Spleen (tissue), 11 donors: ENCODE measurements around the gene LRRC34. TPM values are rescaled to one million over a fixed set of nuclear protein-coding genes. Genes with fewer than 3 reads are reported as not detected.
A peak's percentile ranks its signal among the peaks of the same experiment; 100 is the strongest.

Experiments
- DNase-seq: peaks from one replicate; pipeline ENCODE4 v3.0.0-alpha.2; 2020
- H3K27ac ChIP-seq, 8 donors: fragments of 200-600 bp; sonication (generic) in 7 of 8; 1 replicate in 4 of 8; 2 replicates in 4 of 8; pipeline versions ENCODE4 v1.5.0 to v1.8.0; 2016 to 2021; ENCODE audit warnings: inconsistent platforms in 4 of 8, mild to moderate bottlenecking in 4 of 8, moderate library complexity in 1 of 8
- H3K27me3 ChIP-seq, 7 donors: fragments of 200-600 bp; sonication (generic) in 6 of 7; replicated peaks in 1 of 7; 1 replicate in 4 of 7; 2 replicates in 3 of 7; pipeline versions ENCODE4 v1.5.0 to v1.8.0; 2016 to 2021; ENCODE audit warnings: inconsistent platforms in 3 of 7, mild to moderate bottlenecking in 1 of 7
- H3K36me3 ChIP-seq, 6 donors: fragments of 200-600 bp; sonication (generic) in 5 of 6; 1 replicate in 4 of 6; 2 replicates in 2 of 6; pipeline versions ENCODE4 v1.5.0 to v1.8.0; 2016 to 2021; ENCODE audit warnings: inconsistent platforms in 2 of 6
- H3K4me1 ChIP-seq, 6 donors: fragments of 200-600 bp; sonication (generic) in 5 of 6; 1 replicate in 3 of 6; 2 replicates in 3 of 6; pipeline versions ENCODE4 v1.5.0 to v1.8.0; 2016 to 2021; ENCODE audit warnings: inconsistent platforms in 3 of 6
- H3K4me3 ChIP-seq, 8 donors: fragments of 200-600 bp; sonication (generic) in 7 of 8; 1 replicate in 4 of 8; 2 replicates in 4 of 8; pipeline versions ENCODE4 v1.5.0 to v1.8.0; 2016 to 2021; ENCODE audit warnings: inconsistent platforms in 4 of 8, mild to moderate bottlenecking in 4 of 8, moderate library complexity in 2 of 8
- H3K9me3 ChIP-seq, 8 donors: fragments of 200-600 bp; sonication (generic) in 7 of 8; 1 replicate in 4 of 8; 2 replicates in 4 of 8; pipeline versions ENCODE4 v1.5.0 to v1.8.0; 2016 to 2021; ENCODE audit warnings: inconsistent platforms in 4 of 8
- POLR2A ChIP-seq, 3 donors: fragments of 450-650 bp; IDR thresholded peaks; one replicate each; pipeline ENCODE4 v1.5.1; 2017; ENCODE audit warnings: antibody characterized with exemption in 3 of 3, mild to moderate bottlenecking in 1 of 3
- POLR2AphosphoS5 ChIP-seq, 3 donors: sonication (generic); formaldehyde crosslinking; IDR thresholded peaks; one replicate each; pipeline ENCODE4 v1.5.1; 2017; ENCODE audit warnings: antibody characterized with exemption in 3 of 3
- WGBS, 5 donors: extraction: QIAGEN DNeasy Blood & Tissue Kit in 3 of 5; methylation state at CpG; one replicate each; pipeline versions ENCODE4 v1.1.5 to v1.1.7; 2013 to 2018; 5-methylcytosine and 5-hydroxymethylcytosine counted together
- intact Hi-C: fragments of 100-400 bp; cut with DNase I; formaldehyde crosslinking; loops from one replicate; pipeline ENCODE4 v1.15.0; 2023; ENCODE audit warnings: low total_unique reads
- polyA plus RNA-seq, 3 donors: library from polyadenylated mRNA; stranded (reverse); fragments of 200-250 nt; gene quantifications; one replicate each; pipeline ENCODE4 v1.2.1, GENCODE V29; 2013
- total RNA-seq, 7 donors: library from RNA; depleted of rRNA in 3 of 7; stranded (reverse); fragments of >200 nt in 3 of 7; fragmentation: NEBNext Ultra II Directional in 4 of 7; extraction: Animal tissue kit (Norgen Biotek cat#: 25700) in 4 of 7; gene quantifications; one replicate each; pipeline versions ENCODE4 v1.1.0 to v1.2.1, GENCODE V29; 2016 to 2021
- TF ChIP-seq, protein P1 (sequence below), 11 experiments: fragments of 200-600 bp in 7 of 11; fragments of 450-650 bp in 4 of 11; sonication (generic) in 4 of 11; IDR thresholded peaks in 8 of 11; conservative IDR thresholded peaks in 3 of 11; 1 replicate in 7 of 11; 2 replicates in 4 of 11; pipeline versions ENCODE4 v1.4.0 to v1.8.0; 2016 to 2021; ENCODE audit warnings: antibody characterized with exemption in 11 of 11, inconsistent platforms in 4 of 11, mild to moderate bottlenecking in 1 of 11
- donor health status: healthy with polysubstance abuse.
- donor health status: DM: no; HTN: no; CAD: no; lungs with moderate emphysema.
- donor health status: DM: no; HTN: no; CAD: no.
- donor health status: Bipolar disorder and iron deficiency.
- donor health status: healthy.
- donor health status: DM: no; HTN: no; CAD: no.
- donor health status: DM: yes; HTN: yes; CAD: no.

LRRC34 gene
- total and polyA plus RNA-seq, 10 donors: 1.2 to 8.9 (median 4.4) TPM

DNA sequence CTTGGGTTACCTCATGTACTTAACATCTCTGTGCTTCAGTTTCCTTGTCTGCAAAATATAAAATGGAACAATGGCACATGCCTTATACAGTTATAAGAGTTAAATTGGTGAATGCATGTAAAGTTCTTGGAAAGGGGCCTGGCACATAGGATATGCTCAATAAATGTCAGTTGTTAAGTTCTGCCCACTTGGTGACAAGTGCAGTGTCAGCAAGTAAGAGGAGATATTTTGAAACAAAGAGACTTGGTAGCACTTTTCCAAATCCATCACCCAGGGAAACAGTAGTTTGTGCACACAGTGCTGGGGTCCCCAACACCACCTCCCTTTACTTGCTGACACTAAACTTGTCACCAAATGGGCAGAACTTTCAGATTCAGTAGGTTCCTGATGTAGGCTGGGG lies 37.9 kb upstream of the LRRC34 start:
- H3K4me3 ChIP-seq: no peak overlapping the region
- DNase-seq: no peak
- H3K27me3 ChIP-seq: no peaks in the 10 kb centered on the region
- H3K36me3 ChIP-seq: no peaks in the 10 kb centered on the region
- H3K9me3 ChIP-seq: no peaks in the 10 kb centered on the region
- peaks cover 0 to 26% (median 12%) of the 10 kb centered on the region in 6 donors for H3K4me1 ChIP-seq
- no peak overlapping the region for H3K27ac ChIP-seq
- TF ChIP-seq, protein P1, sequence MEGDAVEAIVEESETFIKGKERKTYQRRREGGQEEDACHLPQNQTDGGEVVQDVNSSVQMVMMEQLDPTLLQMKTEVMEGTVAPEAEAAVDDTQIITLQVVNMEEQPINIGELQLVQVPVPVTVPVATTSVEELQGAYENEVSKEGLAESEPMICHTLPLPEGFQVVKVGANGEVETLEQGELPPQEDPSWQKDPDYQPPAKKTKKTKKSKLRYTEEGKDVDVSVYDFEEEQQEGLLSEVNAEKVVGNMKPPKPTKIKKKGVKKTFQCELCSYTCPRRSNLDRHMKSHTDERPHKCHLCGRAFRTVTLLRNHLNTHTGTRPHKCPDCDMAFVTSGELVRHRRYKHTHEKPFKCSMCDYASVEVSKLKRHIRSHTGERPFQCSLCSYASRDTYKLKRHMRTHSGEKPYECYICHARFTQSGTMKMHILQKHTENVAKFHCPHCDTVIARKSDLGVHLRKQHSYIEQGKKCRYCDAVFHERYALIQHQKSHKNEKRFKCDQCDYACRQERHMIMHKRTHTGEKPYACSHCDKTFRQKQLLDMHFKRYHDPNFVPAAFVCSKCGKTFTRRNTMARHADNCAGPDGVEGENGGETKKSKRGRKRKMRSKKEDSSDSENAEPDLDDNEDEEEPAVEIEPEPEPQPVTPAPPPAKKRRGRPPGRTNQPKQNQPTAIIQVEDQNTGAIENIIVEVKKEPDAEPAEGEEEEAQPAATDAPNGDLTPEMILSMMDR (IDR thresholded peaks at IDR 0.05 in 8 of 11, conservative IDR thresholded peaks at IDR 0.05 in 3 of 11): no peak
- TF ChIP-seq POLR2AphosphoS5 (IDR thresholded peaks at IDR 0.05) (no peak), POLR2A (IDR thresholded peaks at IDR 0.05) (no peak)
- intact Hi-C loops: no loop called here

GRCh38 chr3:169848741-169849140 lies 36.0 kb upstream of the LRRC34 start:
- Histone ChIP-seq H3K4me3 (no peak overlapping the region), H3K9me3 (no peaks in the 10 kb centered on the region), H3K27me3 (no peaks in the 10 kb centered on the region), H3K4me1 (peaks cover 0 to 27% (median 12%) of the 10 kb centered on the region in 6 donors), H3K36me3 (no peaks in the 10 kb centered on the region), H3K27ac (no peak overlapping the region)
- no peak for DNase-seq
- intact Hi-C loops: no loop called here
- no peak for TF ChIP-seq POLR2AphosphoS5 (IDR thresholded peaks at IDR 0.05)
- TF ChIP-seq POLR2A (IDR thresholded peaks at IDR 0.05): no peak
- TF ChIP-seq, protein P1 (IDR thresholded peaks at IDR 0.05 in 8 of 11, conservative IDR thresholded peaks at IDR 0.05 in 3 of 11): no peak
- 92 to 100% (median 96%) methylated on average over 3 of the region's 3 CpGs for WGBS, 5 donors

DNA sequence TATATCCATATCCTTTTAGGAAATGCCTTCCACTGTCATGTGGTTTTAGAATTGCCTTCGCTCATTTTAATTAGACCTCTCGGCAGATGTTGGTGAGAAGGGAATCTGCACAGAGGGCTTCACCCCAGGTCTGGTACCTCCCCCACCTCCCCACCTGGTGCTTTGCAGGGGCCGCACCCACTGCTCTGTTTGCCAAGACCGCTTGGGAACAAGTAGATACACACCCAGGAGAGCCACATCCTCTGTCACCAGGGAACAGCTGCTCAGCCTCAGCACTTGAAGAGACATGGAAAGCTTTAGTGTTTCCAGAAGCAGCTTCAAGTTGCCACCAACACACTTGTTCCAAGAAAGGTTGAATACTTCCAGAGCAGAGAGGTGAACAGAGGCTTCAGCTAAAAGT lies 35.2 kb upstream of the LRRC34 start:
- peak; percentile 74 for DNase-seq
- 38 to 72% (median 63%) methylated on average over 4 of the region's 4 CpGs for WGBS, 5 donors
- Histone ChIP-seq H3K36me3 (no peaks in the 10 kb centered on the region), H3K4me3 (no peak overlapping the region), H3K27ac (no peak overlapping the region), H3K4me1 (peaks cover 2 to 34% (median 17%) of the 10 kb centered on the region in 6 donors), H3K27me3 (no peaks in the 10 kb centered on the region), H3K9me3 (no peaks in the 10 kb centered on the region)
- intact Hi-C loops: no loop called here
- TF ChIP-seq POLR2AphosphoS5 (IDR thresholded peaks at IDR 0.05) (no peak), POLR2A (IDR thresholded peaks at IDR 0.05) (no peak)
- TF ChIP-seq, protein P1 (IDR thresholded peaks at IDR 0.05 in 8 of 11, conservative IDR thresholded peaks at IDR 0.05 in 3 of 11): no peak

- DNase-seq: no peak
- H3K4me3 ChIP-seq: no peak overlapping the region
- no peaks in the 10 kb centered on the region for H3K9me3 ChIP-seq
- H3K27me3 ChIP-seq: no peaks in the 10 kb centered on the region
- TF ChIP-seq, protein P1 (IDR thresholded peaks at IDR 0.05 in 8 of 11, conservative IDR thresholded peaks at IDR 0.05 in 3 of 11): no peak
- TF ChIP-seq POLR2AphosphoS5 (IDR thresholded peaks at IDR 0.05) (no peak), POLR2A (IDR thresholded peaks at IDR 0.05) (no peak)
- 67 to 74% (median 69%) methylated on average over 11 of the region's 11 CpGs for WGBS, 5 donors
- no peaks in the 10 kb centered on the region for H3K36me3 ChIP-seq
- H3K27ac ChIP-seq: peak overlapping the region in 7 of 8 donors; percentile 60 to 84 (median 74)
- intact Hi-C loops: no loop called here
- peaks cover 4 to 45% (median 22%) of the 10 kb centered on the region in 6 donors for H3K4me1 ChIP-seq
Observed at GRCh38 chr3:169846458-169847193, 33.9 kb upstream of the LRRC34 start.
